ENCODE measurements around the gene USP49. TPM values are rescaled to one million over a fixed set of nuclear protein-coding genes. Genes with fewer than 3 reads are reported as not detected.

The USP49 gene
- total RNA-seq, 1 experiment from 2014 or later: 6.9 TPM

- no peaks in the 10 kb centered on the region for H3K9me2 ChIP-seq (ENCODE audit: insufficient read depth)
- peaks cover 30% of the 10 kb centered on the region for H3K79me2 ChIP-seq (ENCODE audit: insufficient read depth, low read length)
- peaks cover 15 to 26% of the 10 kb centered on the region in 2 experiments for H3K4me1 ChIP-seq (ENCODE audit: control insufficient read depth in 1 of 2, insufficient read depth in 2 of 2, low read length in 2 of 2)
- DNase-seq (ENCODE audit: low read depth, low spot score) (no peak), ATAC-seq (peak; percentile 12)
- H3K4me3 ChIP-seq (replicated peaks in 1 of 2; ENCODE audit: low read depth in 1 of 2, low read length in 2 of 2): peak overlapping the region; percentile 67 to 98
- H3K9ac ChIP-seq (ENCODE audit: low read length): peak overlapping the region; percentile 98
- H3K27ac ChIP-seq (ENCODE audit: low read depth, low read length): peak overlapping the region; percentile 37; the same call in 1 of the 2 replicates
- H3K4me2 ChIP-seq (ENCODE audit: low read length): peak overlapping the region; percentile 87
- ChIA-PET RAD21 (ENCODE audit: low non-redundant PET in 1 of 2, low total read pairs in 2 of 2, uncharacterized antibody in 2 of 2, unreplicated experiment in 2 of 2) (no interaction called here), POLR2A (interaction anchor here (1.0 to 2.0 kb wide), 3 partner anchors 135 to 265 kb away, joined by 3 to 7 read pairs (median 5); partner anchors contain the start of genes BYSL, MED20 and TAF8), CTCF (interaction anchor here (0.6 to 3.3 kb wide), 13 partner anchors 8 to 440 kb away, joined by 3 to 31 read pairs (median 4); partner anchors contain the start of genes BYSL, CCND3, MED20 and TAF8)
- H4K20me1 ChIP-seq (ENCODE audit: insufficient read depth): no peaks in the 10 kb centered on the region
- BruUV-seq (replicated peaks): no TSS peak
- H2AFZ ChIP-seq (ENCODE audit: low read depth, low read length, poor library complexity, severe bottlenecking): no peak overlapping the region
- no peaks in the 10 kb centered on the region for H3K9me3 ChIP-seq (ENCODE audit: control insufficient read depth in 1 of 2, insufficient read depth in 1 of 2, low read depth in 1 of 2, low read length in 2 of 2)
- intact Hi-C loops (cut with micrococcal nuclease): loop anchor here (5.0 to 10.0 kb wide), 3 partner anchors 151 to 429 kb away; partner anchors contain the start of gene MRPS10
- no peak for TF ChIP-seq POLR2AphosphoS5 (IDR thresholded peaks at IDR 0.05; ENCODE audit: low read depth, low read length)
- no peak for TF ChIP-seq CTCF (IDR thresholded peaks at IDR 0.05 in 2 of 3, conservative IDR thresholded peaks at IDR 0.05 in 1 of 3; ENCODE audit: borderline replicate concordance in 1 of 3, insufficient read depth in 1 of 3, low read depth in 2 of 3, low read length in 2 of 3)
- no peak for TF ChIP-seq YY1 (IDR thresholded peaks at IDR 0.05; ENCODE audit: extremely low read depth, insufficient replicate concordance, low read depth, low read length)
- no peak for TF ChIP-seq EGR1 (IDR thresholded peaks at IDR 0.05; ENCODE audit: low read depth)
- H3K27me3 ChIP-seq (ENCODE audit: insufficient read depth, low read length): no peaks in the 10 kb centered on the region
- peaks cover 15 to 16% of the 10 kb centered on the region in 2 experiments for H3K36me3 ChIP-seq (ENCODE audit: control insufficient read depth in 1 of 2, insufficient read depth in 2 of 2, low read length in 2 of 2)
These were observed 109.3 kb downstream of the USP49 start for GRCh38 chr6:41785689-41786450.

Data from HCT116 (cell line).